PFSK-1 (cell line): Measurements from ENCODE around the gene MYH15.

Source experiments
- FOXP2 ChIP-seq: optimal IDR thresholded peaks from 2 replicates; pipeline ENCODE3; 2011; ENCODE audit warnings: borderline replicate concordance, control low read depth, inconsistent platforms; ENCODE audit not compliant: insufficient read depth; ENCODE audit errors: extremely low read length, extremely low read depth
- POLR2AphosphoS5 ChIP-seq: IDR thresholded peaks from 2 replicates; pipeline ENCODE4 v1.6.1; 2012; ENCODE audit warnings: low read depth, mild to moderate bottlenecking, control low read depth, low read length, moderate library complexity
- SIN3A ChIP-seq: IDR thresholded peaks from 2 replicates; pipeline ENCODE4 v1.6.1; 2012; ENCODE audit warnings: mild to moderate bottlenecking, low read length, moderate library complexity, borderline replicate concordance; ENCODE audit not compliant: insufficient read depth
- TAF1 ChIP-seq: IDR thresholded peaks from 2 replicates; pipeline ENCODE4 v1.6.1; 2012; ENCODE audit warnings: low read length, control low read depth, borderline replicate concordance; ENCODE audit not compliant: insufficient read depth
- TF ChIP-seq, protein P1 (sequence below), 2 experiments: IDR thresholded peaks; 2 replicates each; pipeline versions ENCODE4 v1.6.1 to v1.8.0; 2011 to 2012; ENCODE audit warnings: low read depth in 2 of 2, low read length in 2 of 2, control low read depth in 1 of 2, inconsistent platforms in 1 of 2, mild to moderate bottlenecking in 1 of 2, moderate library complexity in 1 of 2; ENCODE audit not compliant: insufficient read depth in 1 of 2

MYH15 gene

DNA sequence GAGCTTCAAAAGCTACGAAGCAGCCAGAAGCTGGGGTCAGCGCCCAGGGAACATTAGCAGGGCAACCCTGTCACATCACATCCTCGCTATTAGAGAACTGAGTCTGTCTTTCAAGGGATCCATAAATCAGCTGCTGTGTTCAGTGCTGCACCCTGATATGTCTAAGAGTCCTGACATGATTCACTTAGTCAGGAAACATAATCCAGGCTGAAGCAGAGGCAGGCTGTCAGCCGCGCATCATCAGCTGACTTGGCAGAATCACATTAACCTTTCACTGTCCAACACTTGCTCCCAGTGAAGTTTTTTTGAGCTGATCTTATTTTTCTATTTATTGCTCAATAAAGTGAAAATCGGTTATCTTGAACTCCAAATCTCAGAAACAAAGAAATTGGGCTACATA is 23.5 kb downstream of the MYH15 start:
- TF ChIP-seq SIN3A (no peak), FOXP2 (no peak), TAF1 (no peak), POLR2AphosphoS5 (no peak)
- TF ChIP-seq, protein P1, sequence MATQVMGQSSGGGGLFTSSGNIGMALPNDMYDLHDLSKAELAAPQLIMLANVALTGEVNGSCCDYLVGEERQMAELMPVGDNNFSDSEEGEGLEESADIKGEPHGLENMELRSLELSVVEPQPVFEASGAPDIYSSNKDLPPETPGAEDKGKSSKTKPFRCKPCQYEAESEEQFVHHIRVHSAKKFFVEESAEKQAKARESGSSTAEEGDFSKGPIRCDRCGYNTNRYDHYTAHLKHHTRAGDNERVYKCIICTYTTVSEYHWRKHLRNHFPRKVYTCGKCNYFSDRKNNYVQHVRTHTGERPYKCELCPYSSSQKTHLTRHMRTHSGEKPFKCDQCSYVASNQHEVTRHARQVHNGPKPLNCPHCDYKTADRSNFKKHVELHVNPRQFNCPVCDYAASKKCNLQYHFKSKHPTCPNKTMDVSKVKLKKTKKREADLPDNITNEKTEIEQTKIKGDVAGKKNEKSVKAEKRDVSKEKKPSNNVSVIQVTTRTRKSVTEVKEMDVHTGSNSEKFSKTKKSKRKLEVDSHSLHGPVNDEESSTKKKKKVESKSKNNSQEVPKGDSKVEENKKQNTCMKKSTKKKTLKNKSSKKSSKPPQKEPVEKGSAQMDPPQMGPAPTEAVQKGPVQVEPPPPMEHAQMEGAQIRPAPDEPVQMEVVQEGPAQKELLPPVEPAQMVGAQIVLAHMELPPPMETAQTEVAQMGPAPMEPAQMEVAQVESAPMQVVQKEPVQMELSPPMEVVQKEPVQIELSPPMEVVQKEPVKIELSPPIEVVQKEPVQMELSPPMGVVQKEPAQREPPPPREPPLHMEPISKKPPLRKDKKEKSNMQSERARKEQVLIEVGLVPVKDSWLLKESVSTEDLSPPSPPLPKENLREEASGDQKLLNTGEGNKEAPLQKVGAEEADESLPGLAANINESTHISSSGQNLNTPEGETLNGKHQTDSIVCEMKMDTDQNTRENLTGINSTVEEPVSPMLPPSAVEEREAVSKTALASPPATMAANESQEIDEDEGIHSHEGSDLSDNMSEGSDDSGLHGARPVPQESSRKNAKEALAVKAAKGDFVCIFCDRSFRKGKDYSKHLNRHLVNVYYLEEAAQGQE (IDR thresholded peaks at IDR 0.05; ENCODE audit: insufficient read depth in 1 of 2, low read depth in 2 of 2, low read length in 2 of 2), result no peak

DNA sequence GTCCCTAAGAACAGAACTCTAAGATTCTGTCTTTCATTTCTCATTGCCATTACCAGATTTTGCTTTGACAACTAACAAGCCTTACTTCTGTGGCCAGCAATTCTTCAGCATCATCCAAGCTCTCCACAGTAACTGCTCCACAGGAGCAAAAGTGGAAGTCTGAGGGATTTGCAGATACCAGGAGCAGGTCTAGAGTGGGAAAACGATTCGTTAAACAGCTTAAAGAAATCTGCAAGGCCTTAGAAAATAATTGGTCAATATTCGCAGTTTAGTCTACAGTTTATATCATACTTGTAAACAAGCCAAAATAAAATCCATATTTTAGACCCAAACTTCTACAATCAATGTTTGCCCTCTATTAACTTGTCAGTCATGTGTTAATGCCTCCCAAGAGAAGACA is 24.1 kb downstream of the MYH15 start:
- TF ChIP-seq TAF1 (no peak), POLR2AphosphoS5 (no peak), FOXP2 (no peak), SIN3A (no peak)
- TF ChIP-seq, protein P1 (IDR thresholded peaks at IDR 0.05; ENCODE audit: insufficient read depth in 1 of 2, low read depth in 2 of 2, low read length in 2 of 2), result no peak

- TF ChIP-seq FOXP2, result no peak
Measured at GRCh38 chr3:108485146-108485545, 25.2 kb downstream of the MYH15 start.

DNA sequence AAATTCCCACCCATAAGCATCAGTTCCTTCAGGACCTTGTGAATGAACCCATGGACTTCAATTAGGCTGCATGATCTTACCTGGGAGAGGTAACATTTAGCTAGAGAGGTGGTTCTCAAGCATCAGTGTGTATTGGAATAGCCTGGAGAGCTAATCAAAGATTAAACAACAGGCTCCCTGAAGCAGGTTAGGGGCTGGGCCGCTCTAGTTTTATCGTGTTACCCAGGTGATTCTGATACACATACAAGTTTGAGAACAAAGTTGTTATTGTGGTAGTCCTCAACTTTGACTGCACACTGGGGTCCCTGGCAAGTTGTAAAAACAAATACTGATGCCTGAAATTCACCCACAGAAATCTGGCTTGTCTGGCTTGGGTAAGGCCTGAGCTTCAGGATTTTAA is 31.2 kb downstream of the MYH15 start:
- TF ChIP-seq FOXP2, result no peak
- no peak for TF ChIP-seq SIN3A
- no peak for TF ChIP-seq TAF1
- no peak for TF ChIP-seq POLR2AphosphoS5
- TF ChIP-seq, protein P1 (IDR thresholded peaks at IDR 0.05; ENCODE audit: insufficient read depth in 1 of 2, low read depth in 2 of 2, low read length in 2 of 2), result no peak

GRCh38 chr3:108477511-108478147 is 32.8 kb downstream of the MYH15 start:
- no peak for TF ChIP-seq FOXP2
- no peak for TF ChIP-seq TAF1
- TF ChIP-seq POLR2AphosphoS5, result no peak
- TF ChIP-seq, protein P1 (IDR thresholded peaks at IDR 0.05; ENCODE audit: insufficient read depth in 1 of 2, low read depth in 2 of 2, low read length in 2 of 2), result no peak
- TF ChIP-seq SIN3A, result no peak
